ENCODE results near the gene RBM4. TPM values are rescaled to one million over a fixed set of nuclear protein-coding genes. Genes with fewer than 3 reads are reported as not detected.

RBM4 gene
- total and polyA plus RNA-seq, 4 donors, result 36.9 to 59.2 (median 46.4) TPM

DNA sequence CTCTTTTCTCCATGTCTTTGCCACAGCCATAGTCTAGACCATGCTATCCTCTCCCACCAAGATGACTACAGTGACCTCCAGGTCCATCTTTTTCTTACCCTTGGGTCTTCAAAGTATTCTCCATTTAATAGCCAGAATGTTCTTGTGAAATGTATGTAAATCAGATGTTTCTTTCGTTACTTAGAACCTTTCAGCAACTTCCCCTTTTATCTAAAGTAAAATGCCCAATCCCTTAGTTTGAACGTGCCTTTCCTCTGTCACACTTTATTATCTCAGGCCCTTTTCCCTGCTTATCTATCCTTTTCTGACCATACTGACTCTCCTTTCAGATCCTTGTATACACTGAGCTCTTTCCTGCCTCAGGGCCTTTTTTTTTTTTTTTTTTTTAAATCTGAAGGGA lies 21.3 kb downstream of the RBM4 start:
- 73% methylated on average over 2 of the region's 2 CpGs for whole genome bisulfite sequencing
- H3K9me3 ChIP-seq (ENCODE audit: control insufficient read depth in 4 of 4, low read length in 3 of 4), result no peaks in the 10 kb centered on the region
- no peak overlapping the region for H3K4me3 ChIP-seq (ENCODE audit: low read depth in 1 of 3, low read length in 3 of 3)
- no peaks in the 10 kb centered on the region for H3K4me1 ChIP-seq (ENCODE audit: control insufficient read depth in 4 of 4, insufficient read depth in 4 of 4, low read length in 3 of 4)
- no peak overlapping the region for H3K9ac ChIP-seq (ENCODE audit: low read depth in 1 of 2, low read length in 2 of 2)
- no peak overlapping the region for H3K27ac ChIP-seq (ENCODE audit: low read depth in 1 of 2, low read length in 2 of 2)
- H3K27me3 ChIP-seq (ENCODE audit: control insufficient read depth in 4 of 4, insufficient read depth in 4 of 4, low read length in 3 of 4), result no peaks in the 10 kb centered on the region
- DNase-seq (ENCODE audit: low spot score), result no peak
- peaks cover 4 to 18% (median 10%) of the 10 kb centered on the region in 4 donors for H3K36me3 ChIP-seq (ENCODE audit: control insufficient read depth in 4 of 4, insufficient read depth in 3 of 4, low read depth in 1 of 4, low read length in 3 of 4)
- no peak for TF ChIP-seq RAD21 (IDR thresholded peaks at IDR 0.05)
- no peak for TF ChIP-seq FOXA1 (IDR thresholded peaks at IDR 0.05)
- no peak for TF ChIP-seq GABPA (IDR thresholded peaks at IDR 0.05 in 1 of 2, conservative IDR thresholded peaks at IDR 0.05 in 1 of 2)
- TF ChIP-seq NR2F2 (IDR thresholded peaks at IDR 0.05), result no peak
- TF ChIP-seq, protein P1, sequence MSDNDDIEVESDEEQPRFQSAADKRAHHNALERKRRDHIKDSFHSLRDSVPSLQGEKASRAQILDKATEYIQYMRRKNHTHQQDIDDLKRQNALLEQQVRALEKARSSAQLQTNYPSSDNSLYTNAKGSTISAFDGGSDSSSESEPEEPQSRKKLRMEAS (IDR thresholded peaks at IDR 0.05), result no peak
- no peak for TF ChIP-seq EGR1 (IDR thresholded peaks at IDR 0.05; ENCODE audit: low read depth in 2 of 2)
- no peak for TF ChIP-seq YY1 (IDR thresholded peaks at IDR 0.05)
- TF ChIP-seq HNF4G (IDR thresholded peaks at IDR 0.05), result no peak
- TF ChIP-seq SP1 (IDR thresholded peaks at IDR 0.05), result no peak
- TF ChIP-seq, protein P2, sequence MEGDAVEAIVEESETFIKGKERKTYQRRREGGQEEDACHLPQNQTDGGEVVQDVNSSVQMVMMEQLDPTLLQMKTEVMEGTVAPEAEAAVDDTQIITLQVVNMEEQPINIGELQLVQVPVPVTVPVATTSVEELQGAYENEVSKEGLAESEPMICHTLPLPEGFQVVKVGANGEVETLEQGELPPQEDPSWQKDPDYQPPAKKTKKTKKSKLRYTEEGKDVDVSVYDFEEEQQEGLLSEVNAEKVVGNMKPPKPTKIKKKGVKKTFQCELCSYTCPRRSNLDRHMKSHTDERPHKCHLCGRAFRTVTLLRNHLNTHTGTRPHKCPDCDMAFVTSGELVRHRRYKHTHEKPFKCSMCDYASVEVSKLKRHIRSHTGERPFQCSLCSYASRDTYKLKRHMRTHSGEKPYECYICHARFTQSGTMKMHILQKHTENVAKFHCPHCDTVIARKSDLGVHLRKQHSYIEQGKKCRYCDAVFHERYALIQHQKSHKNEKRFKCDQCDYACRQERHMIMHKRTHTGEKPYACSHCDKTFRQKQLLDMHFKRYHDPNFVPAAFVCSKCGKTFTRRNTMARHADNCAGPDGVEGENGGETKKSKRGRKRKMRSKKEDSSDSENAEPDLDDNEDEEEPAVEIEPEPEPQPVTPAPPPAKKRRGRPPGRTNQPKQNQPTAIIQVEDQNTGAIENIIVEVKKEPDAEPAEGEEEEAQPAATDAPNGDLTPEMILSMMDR (IDR thresholded peaks at IDR 0.05; ENCODE audit: low read depth, low read length, missing input control), result no peak
- TF ChIP-seq, protein P3, sequence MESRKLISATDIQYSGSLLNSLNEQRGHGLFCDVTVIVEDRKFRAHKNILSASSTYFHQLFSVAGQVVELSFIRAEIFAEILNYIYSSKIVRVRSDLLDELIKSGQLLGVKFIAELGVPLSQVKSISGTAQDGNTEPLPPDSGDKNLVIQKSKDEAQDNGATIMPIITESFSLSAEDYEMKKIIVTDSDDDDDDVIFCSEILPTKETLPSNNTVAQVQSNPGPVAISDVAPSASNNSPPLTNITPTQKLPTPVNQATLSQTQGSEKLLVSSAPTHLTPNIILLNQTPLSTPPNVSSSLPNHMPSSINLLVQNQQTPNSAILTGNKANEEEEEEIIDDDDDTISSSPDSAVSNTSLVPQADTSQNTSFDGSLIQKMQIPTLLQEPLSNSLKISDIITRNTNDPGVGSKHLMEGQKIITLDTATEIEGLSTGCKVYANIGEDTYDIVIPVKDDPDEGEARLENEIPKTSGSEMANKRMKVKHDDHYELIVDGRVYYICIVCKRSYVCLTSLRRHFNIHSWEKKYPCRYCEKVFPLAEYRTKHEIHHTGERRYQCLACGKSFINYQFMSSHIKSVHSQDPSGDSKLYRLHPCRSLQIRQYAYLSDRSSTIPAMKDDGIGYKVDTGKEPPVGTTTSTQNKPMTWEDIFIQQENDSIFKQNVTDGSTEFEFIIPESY (IDR thresholded peaks at IDR 0.05), result no peak
- TF ChIP-seq RXRA (IDR thresholded peaks at IDR 0.05), result no peak
- TF ChIP-seq JUND (IDR thresholded peaks at IDR 0.05), result no peak
- no peak for TF ChIP-seq FOXA2 (IDR thresholded peaks at IDR 0.05)
- TF ChIP-seq, protein P4, sequence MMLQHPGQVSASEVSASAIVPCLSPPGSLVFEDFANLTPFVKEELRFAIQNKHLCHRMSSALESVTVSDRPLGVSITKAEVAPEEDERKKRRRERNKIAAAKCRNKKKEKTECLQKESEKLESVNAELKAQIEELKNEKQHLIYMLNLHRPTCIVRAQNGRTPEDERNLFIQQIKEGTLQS (IDR thresholded peaks at IDR 0.05), result no peak
- TF ChIP-seq TAF1 (conservative IDR thresholded peaks at IDR 0.05), result no peak

DNA sequence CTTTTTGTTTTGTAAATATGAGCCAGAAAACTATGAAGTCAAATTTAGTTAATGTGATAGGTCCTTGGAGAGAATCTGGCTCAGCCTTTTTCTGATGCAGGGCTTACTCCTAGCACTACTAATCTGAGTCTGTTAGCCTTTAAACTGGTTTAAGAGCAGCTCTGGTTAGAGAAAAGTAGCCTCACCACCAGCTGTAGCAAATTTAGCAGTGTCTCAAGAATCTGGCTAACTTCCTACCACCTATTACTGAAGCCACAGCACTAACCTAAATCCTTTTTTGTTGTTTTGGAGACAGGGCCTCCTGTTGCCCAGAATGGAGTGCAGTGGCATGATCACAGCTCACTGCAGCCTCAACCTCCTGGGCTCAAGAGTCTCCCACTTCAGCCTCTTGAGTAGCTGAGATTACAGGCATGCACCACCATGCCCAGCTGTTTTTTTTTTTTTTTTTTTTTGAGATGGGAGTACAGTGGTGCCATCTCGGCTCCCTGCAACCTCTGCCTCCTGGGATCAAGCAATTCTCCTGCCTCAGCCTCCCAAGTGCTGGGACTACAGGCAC lies 25.3 kb downstream of the RBM4 start:
- H3K4me1 ChIP-seq (ENCODE audit: control insufficient read depth in 4 of 4, insufficient read depth in 4 of 4, low read length in 3 of 4), result no peaks in the 10 kb centered on the region
- H3K36me3 ChIP-seq (ENCODE audit: control insufficient read depth in 4 of 4, insufficient read depth in 3 of 4, low read depth in 1 of 4, low read length in 3 of 4), result peaks cover 6 to 33% (median 26%) of the 10 kb centered on the region in 4 donors
- TF ChIP-seq FOXA1 (IDR thresholded peaks at IDR 0.05) (no peak), HNF4A (conservative IDR thresholded peaks at IDR 0.05) (no peak), HNF4G (IDR thresholded peaks at IDR 0.05) (no peak), NR2F2 (IDR thresholded peaks at IDR 0.05) (no peak), RXRA (IDR thresholded peaks at IDR 0.05) (no peak)
- TF ChIP-seq, protein P3 (IDR thresholded peaks at IDR 0.05), result no peak
- H3K4me3 ChIP-seq (ENCODE audit: low read depth in 1 of 3, low read length in 3 of 3), result no peak overlapping the region
- no peaks in the 10 kb centered on the region for H3K27me3 ChIP-seq (ENCODE audit: control insufficient read depth in 4 of 4, insufficient read depth in 4 of 4, low read length in 3 of 4)
- no peaks in the 10 kb centered on the region for H3K9me3 ChIP-seq (ENCODE audit: control insufficient read depth in 4 of 4, low read length in 3 of 4)
- H3K27ac ChIP-seq (ENCODE audit: low read depth in 1 of 2, low read length in 2 of 2), result no peak overlapping the region
- 100% methylated on average over 1 of the region's 1 CpG for WGBS
- no peak for DNase-seq (ENCODE audit: low spot score)
- H3K9ac ChIP-seq (ENCODE audit: low read depth in 1 of 2, low read length in 2 of 2), result no peak overlapping the region

All from liver (tissue), 9 donors.